Activated T-cell treated with anti-CD3 and anti-CD28 coated beads, Interleukin-2, amount 50 U/mL, for 1 hour (primary cell): ENCODE results near the gene RELB.
"Not testable (repeated sequence)": the region's sequence is repeated elsewhere in the genome, so short reads cannot be mapped to it uniquely, and the experiment has no call there.

Experiments used
- DNase-seq: peaks from one replicate; pipeline ENCODE4 v3.0.0-alpha.2; 2020

Gene RELB

DNA sequence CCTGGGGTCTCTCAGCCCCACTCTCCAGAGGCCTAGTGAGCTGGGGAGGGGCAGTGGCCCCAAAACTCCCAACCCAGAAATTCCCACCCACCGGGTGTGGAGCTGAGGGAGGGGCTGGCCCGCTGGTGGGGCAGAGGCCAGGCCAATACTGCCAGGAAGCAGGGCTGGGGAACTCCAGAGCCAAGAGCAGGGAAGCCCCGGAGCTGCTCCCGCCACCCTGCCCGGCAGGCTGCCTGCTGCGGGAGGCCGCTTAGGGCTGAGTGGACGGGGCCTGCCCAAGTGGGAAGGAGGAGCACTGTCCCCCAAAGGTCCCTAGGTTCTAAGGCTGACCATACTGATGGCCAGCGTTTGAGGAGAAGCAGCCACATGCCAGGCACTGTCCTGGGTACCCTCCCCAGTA lies 13.0 kb upstream of the RELB start:
- no peak for DNase-seq

DNA sequence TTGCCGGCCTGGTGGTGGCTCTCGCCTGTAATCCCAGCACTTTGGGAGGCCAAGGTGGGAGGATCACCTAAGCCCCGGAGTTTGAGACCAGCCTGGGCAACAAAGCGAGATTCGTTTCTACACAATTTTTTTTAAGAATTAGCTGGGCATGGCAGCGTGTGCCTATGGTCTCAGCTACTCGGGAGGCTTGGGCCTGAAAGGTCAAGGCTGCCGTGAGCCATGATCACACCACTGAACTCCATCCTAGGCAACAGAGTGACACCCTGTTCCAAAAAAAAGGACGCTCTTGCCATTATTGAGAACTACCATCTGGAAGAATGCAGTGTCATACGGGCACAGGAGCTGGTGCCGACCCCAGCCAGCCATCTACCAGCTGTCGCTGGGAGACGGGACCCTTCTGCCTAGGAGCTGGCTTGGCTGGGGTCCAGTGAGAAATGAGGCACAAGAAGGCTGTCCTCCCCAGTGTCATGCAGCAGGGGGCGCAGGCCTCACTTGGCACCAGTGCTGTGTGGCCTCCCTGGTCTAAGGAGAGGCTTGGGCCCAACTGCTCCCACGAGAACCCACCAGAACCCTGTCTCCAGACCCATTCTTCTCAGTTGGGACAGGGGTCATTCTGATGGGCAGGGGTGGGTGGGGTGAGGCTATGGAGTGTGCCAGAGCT lies 12.2 kb upstream of the RELB start:
- peak; percentile 71 for DNase-seq

DNA sequence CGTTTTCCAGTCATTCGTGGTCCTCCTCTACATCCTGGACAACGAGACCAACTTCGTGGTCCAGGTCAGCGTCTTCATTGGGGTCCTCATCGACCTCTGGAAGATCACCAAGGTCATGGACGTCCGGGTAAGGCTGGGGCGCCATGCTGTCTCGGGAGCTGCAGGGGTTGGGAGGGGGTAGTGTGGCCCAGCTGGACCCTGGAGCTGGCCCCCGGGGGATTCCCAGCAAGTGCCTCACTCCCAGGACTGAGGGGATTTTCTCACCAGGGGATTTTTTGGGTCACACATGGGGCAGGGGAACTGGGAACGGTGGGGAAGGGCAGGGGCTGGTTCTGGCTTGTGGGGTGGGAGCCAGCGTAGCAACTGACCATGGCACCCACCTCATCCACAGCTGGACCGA lies 10.8 kb upstream of the RELB start:
- DNase-seq: no peak

DNA sequence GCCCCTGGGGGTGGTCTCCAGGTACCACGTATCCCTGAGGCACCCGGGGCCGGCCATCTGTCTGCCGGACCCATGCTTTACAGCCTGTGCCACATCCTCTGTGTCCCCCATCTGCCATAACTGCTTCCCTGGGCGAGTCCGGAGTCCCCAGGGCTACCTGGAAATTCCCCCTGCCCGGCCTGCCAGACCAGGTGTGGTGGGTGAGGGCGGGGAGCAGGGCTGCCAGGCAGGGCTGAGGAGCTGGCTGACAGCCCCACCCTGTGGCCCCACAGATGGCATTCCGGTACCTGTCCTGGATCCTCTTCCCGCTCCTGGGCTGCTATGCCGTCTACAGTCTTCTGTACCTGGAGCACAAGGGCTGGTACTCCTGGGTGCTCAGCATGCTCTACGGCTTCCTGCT lies 10.3 kb upstream of the RELB start:
- DNase-seq: no peak

DNA sequence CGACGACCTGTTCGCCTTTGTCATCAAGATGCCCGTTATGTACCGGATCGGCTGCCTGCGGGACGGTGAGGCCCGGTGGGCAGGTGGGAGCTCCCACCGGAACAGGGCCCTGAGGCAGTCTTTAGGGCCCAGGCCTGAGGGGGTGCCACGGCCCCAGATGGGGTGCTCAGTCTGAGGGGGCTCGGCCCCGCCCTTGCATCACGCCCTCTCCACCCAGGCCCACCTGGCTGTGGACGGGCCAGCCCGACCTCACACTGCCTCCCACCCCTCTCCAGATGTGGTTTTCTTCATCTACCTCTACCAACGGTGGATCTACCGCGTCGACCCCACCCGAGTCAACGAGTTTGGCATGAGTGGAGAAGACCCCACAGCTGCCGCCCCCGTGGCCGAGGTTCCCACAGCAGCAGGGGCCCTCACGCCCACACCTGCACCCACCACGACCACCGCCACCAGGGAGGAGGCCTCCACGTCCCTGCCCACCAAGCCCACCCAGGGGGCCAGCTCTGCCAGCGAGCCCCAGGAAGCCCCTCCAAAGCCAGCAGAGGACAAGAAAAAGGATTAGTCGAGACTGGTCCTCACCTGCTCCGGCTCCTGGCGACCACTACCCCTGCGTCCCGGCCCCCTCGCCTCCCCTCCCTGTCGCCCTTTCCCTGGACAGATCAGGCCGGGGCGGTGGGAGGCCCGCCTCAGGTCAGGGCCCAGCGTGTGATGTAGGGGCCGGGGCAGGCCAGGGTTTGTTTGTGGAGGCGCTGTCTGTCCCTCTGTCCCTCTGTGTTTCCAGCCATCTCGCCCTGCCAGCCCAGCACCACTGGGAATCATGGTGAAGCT lies 8.7 kb upstream of the RELB start:
- DNase-seq: no peak

DNA sequence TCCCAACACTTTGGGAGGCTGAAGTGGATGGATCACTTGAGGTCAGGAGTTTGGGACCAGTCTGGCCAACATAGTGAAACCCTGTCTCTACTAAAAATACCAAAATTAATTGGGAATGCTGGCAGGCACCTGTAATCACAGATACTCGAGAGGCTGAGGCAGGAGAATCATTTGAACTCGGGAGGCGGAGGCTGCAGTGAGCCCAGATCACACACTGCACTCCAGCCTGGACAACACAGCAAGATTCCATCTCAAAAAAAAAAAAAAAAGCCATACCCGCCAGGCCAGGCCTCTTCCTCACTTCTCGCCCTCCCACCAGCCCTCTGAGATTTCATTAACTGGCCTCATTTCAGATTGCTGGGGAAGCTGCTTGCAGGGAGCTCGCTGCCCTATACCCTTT lies 7.7 kb upstream of the RELB start:
- DNase-seq: no peak

DNA sequence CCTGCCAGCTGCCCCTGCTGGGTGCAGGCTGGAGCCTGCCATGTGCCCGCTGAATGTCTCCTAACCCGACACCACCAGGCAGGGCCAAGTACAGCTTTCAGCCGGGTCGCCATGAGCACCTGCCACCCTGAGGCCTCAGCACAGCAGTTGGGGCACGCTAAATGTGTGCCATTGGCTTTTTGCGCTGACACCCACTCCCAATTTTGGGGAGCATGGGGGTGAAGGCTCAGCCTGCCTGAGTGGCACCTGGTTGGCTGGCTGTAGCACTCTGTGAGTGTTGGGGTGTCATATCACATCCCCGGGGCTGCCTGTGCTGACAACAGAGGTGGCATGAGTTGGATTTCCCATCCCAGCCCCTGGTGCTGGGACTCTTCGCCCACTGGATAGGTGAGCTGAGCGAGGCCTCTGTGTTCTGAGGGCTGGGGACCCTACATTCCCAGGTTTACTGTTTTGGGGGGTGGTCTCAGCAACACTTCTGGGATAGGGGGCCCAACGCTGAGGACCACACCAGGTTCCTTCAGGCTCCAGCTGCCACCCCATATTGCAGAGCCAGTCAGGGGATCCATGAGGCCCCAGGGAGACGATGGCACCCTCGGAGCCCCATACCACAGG lies 7.2 kb upstream of the RELB start:
- DNase-seq: no peak

DNA sequence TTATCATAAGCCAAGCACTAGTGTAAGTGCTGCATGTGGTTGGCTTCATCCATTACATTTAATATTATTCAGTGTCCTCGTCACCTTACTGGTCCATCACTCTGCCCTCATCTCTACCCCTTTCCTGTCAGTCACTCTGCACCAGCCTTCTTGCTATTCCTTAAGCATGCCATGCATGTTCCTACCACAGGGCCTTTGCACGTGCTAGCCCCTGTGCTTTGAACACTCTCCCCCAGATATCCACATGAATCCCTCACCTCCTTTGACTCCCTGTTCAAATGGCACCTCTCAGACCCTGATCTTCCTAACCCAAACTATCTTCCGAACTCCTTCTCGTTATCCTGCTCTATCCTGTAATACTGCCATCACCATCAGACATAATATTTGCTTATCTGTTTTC lies 3.2 kb upstream of the RELB start:
- DNase-seq: no peak

DNA sequence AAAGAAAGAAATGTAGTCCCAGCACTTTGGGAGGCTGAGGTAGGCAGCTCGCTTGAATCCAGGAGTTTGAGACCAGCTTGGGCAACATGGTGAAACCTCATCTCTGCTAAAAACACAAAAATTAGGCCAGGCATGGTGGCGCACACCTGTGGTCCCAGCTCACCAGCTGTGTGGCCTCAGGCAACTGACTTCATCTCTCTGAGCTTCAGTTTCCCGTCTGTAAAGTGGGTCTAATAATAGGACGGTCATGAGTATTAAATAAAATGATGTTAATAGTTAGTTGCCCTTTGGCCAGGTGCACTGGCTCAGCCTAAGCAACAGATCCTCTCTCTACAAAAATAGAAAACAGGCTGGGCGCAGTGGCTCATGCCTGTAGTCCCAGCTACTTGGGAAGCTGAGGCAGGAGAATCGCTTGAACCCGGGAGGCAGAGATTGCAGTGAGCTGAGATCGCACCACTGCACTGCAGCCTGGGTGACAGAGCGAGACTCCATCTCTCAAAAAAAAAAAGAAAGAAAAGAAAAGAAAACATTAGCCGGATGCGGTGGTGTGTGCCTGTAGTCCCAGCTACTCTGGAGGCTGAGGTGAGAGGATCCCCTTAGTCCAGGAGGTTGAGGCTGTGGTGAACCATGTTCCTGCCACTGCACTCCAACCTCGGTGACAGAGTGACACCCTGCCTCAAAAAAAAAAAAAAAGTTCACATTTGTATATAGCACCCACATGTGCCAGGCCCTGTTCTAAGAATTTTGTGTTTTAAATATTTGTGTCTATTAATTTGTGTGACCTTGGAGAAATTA lies 1.9 kb upstream of the RELB start:
- DNase-seq: not testable (repeated sequence)

DNA sequence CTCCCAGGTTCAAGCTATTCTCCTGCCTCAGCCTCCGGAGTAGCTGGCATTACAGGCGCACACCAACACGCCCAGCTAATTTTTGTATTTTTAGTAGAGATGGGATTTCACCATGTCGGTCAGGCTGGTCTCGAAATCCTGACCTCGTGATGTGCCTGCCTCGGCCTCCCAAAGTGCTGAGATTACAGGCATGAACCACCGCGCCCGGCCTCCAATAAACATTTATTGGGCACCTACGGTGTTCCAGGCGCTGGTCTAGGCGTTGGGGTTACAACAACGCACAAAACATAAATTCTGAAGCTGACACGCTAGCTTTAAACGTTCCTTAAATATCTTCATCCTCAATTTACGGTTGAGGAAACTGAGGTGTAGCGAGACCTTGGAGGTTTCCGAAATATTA lies 599 bp upstream of the RELB start:
- not testable (repeated sequence) for DNase-seq

DNA sequence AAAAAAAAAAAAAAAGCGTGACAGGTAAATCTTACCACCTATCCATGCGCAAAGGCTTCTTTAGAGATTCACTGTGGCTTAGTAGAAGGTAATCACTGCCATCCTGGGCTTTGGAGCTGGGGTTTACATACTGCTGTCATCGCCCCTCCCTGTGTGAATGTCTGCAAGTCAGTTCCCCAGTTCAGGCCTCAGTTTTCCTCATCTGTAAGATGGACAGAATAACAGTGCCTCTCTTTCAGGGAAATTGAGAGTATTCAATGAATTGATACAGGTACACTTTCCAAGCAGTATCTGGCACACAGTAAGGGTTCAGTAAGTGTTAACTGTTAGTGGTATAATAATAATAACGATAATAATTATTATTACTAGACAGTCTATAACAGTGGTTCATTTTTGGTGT lies 2.2 kb downstream of the RELB start:
- DNase-seq: no peak

DNA sequence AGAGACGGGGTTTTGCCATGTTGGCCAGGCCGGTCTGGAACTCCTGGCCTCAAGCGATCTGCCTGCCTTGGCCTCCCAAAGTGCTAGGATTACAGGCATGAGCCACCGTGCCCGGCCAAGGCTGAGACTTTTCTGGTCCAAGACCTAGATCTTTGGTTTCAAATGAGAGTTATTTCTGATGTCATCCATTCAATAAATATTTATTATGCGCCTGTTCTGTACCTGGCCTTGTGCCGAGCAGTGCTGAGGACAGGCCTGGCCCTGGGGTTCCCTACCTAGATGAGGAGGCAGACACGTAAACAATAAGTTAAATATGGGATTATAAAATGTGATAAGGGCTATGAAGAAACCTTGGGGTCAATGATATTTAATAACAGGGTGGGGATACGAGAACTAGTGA lies 4.5 kb downstream of the RELB start:
- DNase-seq: no peak

DNA sequence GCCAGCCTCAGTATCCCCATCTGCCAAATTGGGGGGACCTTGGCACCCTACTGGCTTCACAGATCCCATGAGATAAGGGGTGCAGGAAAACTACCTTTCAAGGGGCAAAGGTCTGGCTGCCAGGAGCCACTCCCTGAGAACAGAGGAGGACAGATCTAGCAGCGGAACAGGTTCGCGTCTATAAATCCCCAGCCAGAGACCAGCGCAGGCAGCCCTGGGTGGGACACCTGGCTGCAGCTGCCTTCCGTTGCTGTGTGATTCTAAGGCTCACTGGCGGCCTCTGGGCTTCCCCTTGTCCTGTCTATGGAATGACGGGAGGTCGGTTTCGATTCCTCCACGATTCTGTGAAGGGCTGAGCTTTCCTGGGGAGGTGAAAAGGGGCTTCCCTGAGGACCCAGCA lies 7.3 kb downstream of the RELB start:
- DNase-seq: no peak

DNA sequence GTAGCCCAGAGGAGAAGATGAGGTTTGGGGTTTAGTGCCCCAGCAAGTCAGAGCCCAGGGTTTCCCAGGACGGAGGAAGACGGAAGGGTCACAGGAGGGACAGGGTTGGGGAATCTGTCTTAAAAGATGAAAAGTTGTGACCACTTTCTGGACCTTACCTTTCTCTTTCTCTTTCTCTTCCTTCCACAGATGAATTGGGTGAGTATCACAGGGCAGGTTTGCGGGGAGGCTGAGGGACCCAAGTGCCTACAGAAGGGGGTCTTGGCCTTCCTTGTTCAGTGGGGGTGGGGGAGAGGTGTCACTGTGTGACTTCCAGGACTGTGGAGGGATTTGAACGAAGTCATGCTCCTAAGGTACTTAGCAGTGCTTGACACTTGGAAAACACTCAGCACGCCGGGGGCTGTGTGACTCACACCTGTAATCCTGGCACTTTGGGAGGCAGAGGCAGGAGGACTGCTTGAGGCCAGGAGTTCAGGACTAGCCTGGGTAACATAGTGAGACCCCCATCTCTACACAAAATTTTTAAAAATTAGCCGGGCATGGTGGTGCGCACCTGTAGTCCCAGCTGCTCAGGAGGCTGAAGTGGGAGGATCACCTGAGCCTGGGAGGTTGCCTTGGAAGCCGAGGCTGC lies 8.5 kb downstream of the RELB start:
- no peak for DNase-seq

DNA sequence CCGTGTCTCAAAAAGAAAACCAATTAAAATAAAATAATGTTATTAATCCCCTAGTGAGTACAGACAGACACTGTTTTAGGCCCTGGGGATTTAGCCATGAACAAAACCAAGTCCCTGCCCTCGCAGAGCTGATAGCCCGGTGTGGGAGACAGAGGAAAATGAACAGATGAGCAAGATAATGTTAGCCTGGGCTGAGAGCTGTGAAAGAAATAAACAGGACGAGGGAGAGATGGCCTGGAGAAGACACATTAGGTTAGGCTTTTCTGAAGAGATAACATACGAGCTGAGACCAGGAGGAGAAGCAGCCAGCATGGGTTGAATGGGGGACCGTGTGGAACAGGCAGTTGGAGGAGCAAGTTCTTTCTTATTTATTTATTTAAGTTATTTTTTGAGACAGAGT lies 9.0 kb downstream of the RELB start:
- no peak for DNase-seq

DNA sequence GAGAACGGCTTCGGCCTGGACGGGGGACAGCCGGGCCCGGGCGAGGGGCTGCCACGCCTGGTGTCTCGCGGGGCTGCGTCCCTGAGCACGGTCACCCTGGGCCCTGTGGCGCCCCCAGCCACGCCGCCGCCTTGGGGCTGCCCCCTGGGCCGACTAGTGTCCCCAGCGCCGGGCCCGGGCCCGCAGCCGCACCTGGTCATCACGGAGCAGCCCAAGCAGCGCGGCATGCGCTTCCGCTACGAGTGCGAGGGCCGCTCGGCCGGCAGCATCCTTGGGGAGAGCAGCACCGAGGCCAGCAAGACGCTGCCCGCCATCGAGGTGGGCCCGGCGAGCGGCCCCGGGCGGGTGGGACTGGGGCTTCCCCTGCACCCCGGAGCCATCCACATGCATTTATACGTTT lies 10.7 kb downstream of the RELB start:
- DNase-seq: no peak

DNA sequence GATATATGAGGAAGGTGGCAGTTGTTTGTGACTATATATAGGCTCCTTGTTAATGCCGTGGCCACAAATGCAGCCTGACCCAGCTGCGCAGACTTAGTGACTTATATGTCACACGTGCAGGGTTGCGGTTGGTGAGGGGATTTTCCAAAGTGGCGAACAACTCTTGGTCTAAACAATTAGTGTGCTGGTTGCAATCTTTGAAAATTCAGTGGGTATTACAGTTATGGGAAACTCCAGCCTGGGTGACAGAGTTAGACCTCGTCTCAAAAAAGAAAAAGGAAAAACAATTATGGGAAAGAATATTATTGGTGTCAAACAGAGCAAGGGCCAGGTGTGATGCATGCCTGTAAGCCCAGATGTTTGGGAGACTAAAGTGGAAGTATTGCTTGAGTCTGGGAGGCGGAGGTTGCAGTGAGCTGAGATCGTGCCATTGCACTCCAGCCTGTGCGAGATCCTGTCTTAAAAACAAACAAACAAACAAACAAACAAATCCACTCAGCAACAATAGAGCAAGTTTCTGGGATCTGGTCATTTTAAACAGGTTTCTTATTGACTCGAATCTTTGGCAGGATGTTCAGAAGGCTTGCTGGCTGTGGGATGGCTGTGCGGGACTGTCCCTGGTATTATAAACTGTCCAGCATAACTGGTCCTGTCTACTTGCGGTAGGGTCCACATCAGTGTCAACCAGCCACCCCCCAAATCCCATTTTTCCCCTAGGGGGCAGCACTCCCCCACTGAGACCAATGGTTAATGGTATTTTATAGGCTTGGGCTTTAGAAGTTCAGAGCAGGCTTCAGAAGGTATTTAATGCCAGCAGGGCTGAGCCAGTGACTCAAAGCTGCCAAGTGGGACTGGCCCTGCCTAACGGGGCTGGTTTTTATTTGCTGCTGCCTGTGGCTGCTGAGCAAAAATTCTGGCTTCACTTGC lies 15.4 kb downstream of the RELB start:
- DNase-seq: peak; percentile 66

DNA sequence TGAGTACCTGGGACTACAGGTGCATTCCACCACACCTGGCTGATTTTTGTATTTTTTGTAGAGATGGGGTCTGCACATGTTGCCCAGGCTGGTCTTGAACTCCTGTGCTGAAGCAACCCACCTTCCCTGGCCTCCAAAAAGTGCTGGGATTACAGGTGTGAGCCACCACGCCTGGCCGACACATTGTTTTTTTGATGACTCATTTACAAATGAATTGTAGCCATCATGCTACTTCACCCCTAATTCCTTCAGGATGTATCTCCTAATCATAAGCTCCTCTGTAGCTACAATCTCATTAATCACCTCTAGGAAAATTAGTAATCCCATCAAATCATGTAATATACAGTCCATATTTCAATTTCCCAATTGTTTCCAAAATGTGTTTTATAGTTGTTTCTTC lies 17.9 kb downstream of the RELB start:
- no peak for DNase-seq

DNA sequence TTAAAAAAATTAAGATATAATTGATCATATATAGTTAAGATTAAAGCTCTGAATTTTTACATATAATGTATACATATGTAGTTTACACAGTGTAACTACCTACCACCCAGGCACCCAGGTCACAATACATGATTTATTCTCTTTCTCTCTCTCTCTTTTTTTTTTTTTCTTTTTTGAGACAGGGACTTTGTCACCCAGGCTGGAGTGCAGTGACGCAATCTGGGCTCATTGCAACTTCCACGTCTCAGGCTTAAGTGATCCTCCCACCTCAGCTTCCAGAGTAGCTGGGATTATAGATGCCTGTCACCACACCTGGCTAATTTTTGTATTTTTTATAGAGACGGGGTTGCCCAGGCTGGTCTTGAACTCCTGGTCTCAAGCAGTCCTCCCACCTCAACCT lies 18.8 kb downstream of the RELB start:
- no peak for DNase-seq

DNA sequence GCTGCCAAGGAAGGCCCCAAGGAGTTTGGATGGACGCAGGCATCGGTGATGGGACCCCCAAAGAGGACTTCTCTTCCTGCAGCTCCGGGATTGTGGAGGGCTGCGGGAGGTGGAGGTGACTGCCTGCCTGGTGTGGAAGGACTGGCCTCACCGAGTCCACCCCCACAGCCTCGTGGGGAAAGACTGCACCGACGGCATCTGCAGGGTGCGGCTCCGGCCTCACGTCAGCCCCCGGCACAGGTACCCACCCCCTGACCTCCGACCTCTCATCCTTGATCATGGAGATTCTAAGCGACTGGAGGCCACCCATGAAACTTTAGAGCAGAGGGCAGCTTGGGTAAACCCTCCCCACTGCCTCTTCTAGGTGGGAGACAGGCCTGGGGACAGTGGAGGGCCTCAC lies 20.7 kb downstream of the RELB start:
- no peak for DNase-seq

DNA sequence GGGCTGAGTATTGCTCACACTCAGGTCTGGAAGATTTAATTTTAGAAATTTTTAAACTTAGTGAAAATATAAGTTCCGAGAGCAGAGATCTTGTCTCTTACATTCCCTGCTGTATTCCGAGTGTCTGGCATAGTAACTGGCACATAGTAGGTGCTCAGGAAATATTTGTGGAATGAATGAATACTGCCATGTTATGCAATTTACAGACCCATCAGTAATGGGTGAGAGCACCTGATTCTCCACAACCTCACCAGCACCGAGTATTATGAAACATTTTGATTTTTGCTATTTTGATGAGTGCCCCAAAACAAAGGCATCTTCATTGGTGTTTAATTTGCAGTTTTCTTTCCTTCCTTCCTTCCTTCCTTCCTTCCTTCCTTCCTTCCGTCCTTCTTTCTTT lies 21.8 kb downstream of the RELB start:
- no peak for DNase-seq

DNA sequence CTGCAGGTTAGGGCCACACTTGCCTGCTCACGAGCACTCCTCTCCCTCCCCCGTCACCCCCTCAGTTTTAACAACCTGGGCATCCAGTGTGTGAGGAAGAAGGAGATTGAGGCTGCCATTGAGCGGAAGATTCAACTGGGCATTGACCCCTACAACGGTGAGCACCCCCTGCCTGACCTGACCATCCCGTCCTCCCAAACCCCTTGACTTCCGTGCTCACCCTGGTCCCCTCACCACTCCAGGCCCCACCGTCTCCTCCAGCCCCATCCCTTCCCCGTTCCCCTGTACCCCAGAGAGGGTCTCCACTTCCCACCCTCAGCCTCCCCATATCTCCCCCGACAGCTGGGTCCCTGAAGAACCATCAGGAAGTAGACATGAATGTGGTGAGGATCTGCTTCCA lies 24.0 kb downstream of the RELB start:
- DNase-seq: no peak
